Ovary (tissue), 3 donors: ENCODE measurements around the gene TTLL5.

Source experiments
- POLR2A ChIP-seq: fragments of 450-650 bp; IDR thresholded peaks from one replicate; pipeline ENCODE4 v1.6.1; 2017; ENCODE audit warnings: antibody characterized with exemption, mild to moderate bottlenecking, moderate library complexity
- TF ChIP-seq, protein P1 (sequence below), 3 donors: fragments of 450-650 bp in 2 of 3; fragments of 200-600 bp in 1 of 3; IDR thresholded peaks; one replicate each; pipeline versions ENCODE4 v1.5.1 to v1.8.0; 2016 to 2022; ENCODE audit warnings: antibody characterized with exemption in 3 of 3, mild to moderate bottlenecking in 1 of 3
- donor health status: DM: no; HTN: no; CAD: no.

DNA sequence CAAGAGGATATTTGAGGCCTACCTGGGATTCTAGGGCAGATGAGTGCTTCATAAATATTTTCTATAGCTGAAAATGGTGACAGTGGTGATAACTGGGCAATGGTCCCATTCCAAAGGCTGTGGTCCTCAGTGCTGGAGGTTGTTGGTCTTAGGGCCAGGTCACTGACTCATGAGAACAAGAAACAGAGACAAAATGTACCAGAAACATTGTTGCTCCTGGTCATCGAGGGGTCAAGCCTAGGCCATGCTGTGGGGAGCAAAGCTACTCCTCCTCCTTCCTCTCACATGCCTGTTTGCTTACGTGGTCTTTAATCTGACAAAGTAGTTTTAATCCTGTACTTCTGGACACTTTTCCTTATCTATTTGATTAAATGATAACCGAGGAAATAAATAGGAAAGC, 34.2 kb upstream of the TTLL5 start:
- TF ChIP-seq, protein P1, sequence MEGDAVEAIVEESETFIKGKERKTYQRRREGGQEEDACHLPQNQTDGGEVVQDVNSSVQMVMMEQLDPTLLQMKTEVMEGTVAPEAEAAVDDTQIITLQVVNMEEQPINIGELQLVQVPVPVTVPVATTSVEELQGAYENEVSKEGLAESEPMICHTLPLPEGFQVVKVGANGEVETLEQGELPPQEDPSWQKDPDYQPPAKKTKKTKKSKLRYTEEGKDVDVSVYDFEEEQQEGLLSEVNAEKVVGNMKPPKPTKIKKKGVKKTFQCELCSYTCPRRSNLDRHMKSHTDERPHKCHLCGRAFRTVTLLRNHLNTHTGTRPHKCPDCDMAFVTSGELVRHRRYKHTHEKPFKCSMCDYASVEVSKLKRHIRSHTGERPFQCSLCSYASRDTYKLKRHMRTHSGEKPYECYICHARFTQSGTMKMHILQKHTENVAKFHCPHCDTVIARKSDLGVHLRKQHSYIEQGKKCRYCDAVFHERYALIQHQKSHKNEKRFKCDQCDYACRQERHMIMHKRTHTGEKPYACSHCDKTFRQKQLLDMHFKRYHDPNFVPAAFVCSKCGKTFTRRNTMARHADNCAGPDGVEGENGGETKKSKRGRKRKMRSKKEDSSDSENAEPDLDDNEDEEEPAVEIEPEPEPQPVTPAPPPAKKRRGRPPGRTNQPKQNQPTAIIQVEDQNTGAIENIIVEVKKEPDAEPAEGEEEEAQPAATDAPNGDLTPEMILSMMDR (IDR thresholded peaks at IDR 0.05): no peak
- TF ChIP-seq POLR2A: no peak
